ENCODE results near the gene ZNF764.

DNA sequence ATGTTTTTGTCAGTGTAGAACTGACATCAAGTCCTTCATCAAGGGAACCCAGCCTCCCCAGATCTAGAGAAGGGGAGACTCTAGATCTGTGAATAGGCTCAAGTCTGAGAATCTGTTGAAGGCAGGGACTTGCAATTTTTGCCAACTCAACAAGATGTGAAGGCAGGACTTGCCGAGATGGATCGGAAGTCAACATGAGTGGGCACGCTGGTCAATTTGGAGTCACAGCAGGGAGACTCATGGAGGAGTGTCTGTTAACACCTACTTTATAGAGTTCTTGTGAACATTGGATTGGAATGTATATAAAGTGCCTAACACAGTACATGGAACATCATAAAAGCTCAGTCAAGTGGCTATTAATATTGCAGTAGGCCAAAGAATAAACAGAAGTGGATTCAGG is 42.0 kb upstream of the ZNF764 start:
- TF ChIP-seq, protein P1, sequence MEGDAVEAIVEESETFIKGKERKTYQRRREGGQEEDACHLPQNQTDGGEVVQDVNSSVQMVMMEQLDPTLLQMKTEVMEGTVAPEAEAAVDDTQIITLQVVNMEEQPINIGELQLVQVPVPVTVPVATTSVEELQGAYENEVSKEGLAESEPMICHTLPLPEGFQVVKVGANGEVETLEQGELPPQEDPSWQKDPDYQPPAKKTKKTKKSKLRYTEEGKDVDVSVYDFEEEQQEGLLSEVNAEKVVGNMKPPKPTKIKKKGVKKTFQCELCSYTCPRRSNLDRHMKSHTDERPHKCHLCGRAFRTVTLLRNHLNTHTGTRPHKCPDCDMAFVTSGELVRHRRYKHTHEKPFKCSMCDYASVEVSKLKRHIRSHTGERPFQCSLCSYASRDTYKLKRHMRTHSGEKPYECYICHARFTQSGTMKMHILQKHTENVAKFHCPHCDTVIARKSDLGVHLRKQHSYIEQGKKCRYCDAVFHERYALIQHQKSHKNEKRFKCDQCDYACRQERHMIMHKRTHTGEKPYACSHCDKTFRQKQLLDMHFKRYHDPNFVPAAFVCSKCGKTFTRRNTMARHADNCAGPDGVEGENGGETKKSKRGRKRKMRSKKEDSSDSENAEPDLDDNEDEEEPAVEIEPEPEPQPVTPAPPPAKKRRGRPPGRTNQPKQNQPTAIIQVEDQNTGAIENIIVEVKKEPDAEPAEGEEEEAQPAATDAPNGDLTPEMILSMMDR (conservative IDR thresholded peaks at IDR 0.05), result no peak
- no peak for TF ChIP-seq ZFX (IDR thresholded peaks at IDR 0.05)

All from C4-2B (cell line).